H9 (cell line): Measurements from ENCODE around the gene HUS1B. TPM values are rescaled to one million over a fixed set of nuclear protein-coding genes. Genes with fewer than 3 reads are reported as not detected.

ENCODE experiments used
- DNase-seq: peaks from one replicate; pipeline ENCODE4 v3.0.0-alpha.2; 2017
- H2AFZ ChIP-seq: one replicate; pipeline ENCODE4 v1.6.1; 2013; ENCODE audit warnings: mild to moderate bottlenecking, low read length, control low read depth, moderate library complexity
- H2AK5ac ChIP-seq: 2 replicates; pipeline ENCODE4 v1.6.1; 2013; ENCODE audit warnings: low read length, control low read depth, mixed read lengths; ENCODE audit not compliant: insufficient read length
- H2BK120ac ChIP-seq: one replicate; pipeline ENCODE4 v1.6.1; 2013; ENCODE audit warnings: low read depth, mild to moderate bottlenecking, low read length, control low read depth, inconsistent platforms; ENCODE audit not compliant: poor library complexity, severe bottlenecking
- H2BK12ac ChIP-seq: 2 replicates; pipeline ENCODE4 v1.6.1; 2013; ENCODE audit warnings: low read length, control low read depth, mixed read lengths, low read depth; ENCODE audit not compliant: insufficient read length
- H2BK15ac ChIP-seq: 2 replicates; pipeline ENCODE4 v1.6.1; 2013; ENCODE audit warnings: low read depth, low read length, control low read depth
- H2BK20ac ChIP-seq: one replicate; pipeline ENCODE4 v1.6.1; 2013; ENCODE audit warnings: low read depth, mild to moderate bottlenecking, low read length, control low read depth, inconsistent platforms; ENCODE audit not compliant: poor library complexity, severe bottlenecking
- H2BK5ac ChIP-seq: 2 replicates; pipeline ENCODE4 v1.6.1; 2013; ENCODE audit warnings: low read length, control low read depth, mixed read lengths; ENCODE audit not compliant: insufficient read length
- H3K14ac ChIP-seq: 2 replicates; pipeline ENCODE4 v1.6.1; 2013; ENCODE audit warnings: low read length, control low read depth; ENCODE audit not compliant: insufficient read depth
- H3K18ac ChIP-seq: 2 replicates; pipeline ENCODE4 v1.6.1; 2013; ENCODE audit warnings: low read depth, mild to moderate bottlenecking, mixed read lengths, low read length, control low read depth; ENCODE audit not compliant: insufficient read length
- H3K23ac ChIP-seq: 2 replicates; pipeline ENCODE4 v1.6.1; 2013; ENCODE audit warnings: low read length, control low read depth, mixed read lengths, low read depth; ENCODE audit not compliant: insufficient read length
- H3K23me2 ChIP-seq: 2 replicates; pipeline ENCODE4 v1.6.1; 2013; ENCODE audit warnings: low read depth, mild to moderate bottlenecking, mixed read lengths, low read length, control low read depth; ENCODE audit not compliant: insufficient read length, poor library complexity, severe bottlenecking
- H3K27ac ChIP-seq: 2 replicates; pipeline ENCODE4 v1.5.1; 2013; ENCODE audit warnings: low read length, control low read depth, mixed read lengths, low read depth; ENCODE audit not compliant: insufficient read length
- H3K27me3 ChIP-seq: 2 replicates; pipeline ENCODE4 v1.6.1; 2013; ENCODE audit warnings: low read length, control low read depth, inconsistent platforms; ENCODE audit not compliant: insufficient read depth
- H3K4ac ChIP-seq: 2 replicates; pipeline ENCODE4 v1.6.1; 2013; ENCODE audit warnings: low read depth, mild to moderate bottlenecking, control low read depth, inconsistent platforms, low read length, moderate library complexity
- H3K4me1 ChIP-seq: 2 replicates; pipeline ENCODE4 v1.6.1; 2013; ENCODE audit warnings: low read length, control low read depth, inconsistent platforms; ENCODE audit not compliant: insufficient read depth
- H3K4me2 ChIP-seq: 2 replicates; pipeline ENCODE4 v1.6.1; 2013; ENCODE audit warnings: low read length, control low read depth, mixed read lengths; ENCODE audit not compliant: insufficient read length, insufficient read depth
- H3K56ac ChIP-seq: 2 replicates; pipeline ENCODE4 v1.6.1; 2013; ENCODE audit warnings: low read depth, mild to moderate bottlenecking, mixed read lengths, low read length, control low read depth; ENCODE audit not compliant: insufficient read length
- H3K79me1 ChIP-seq: 2 replicates; pipeline ENCODE4 v1.6.1; 2013; ENCODE audit warnings: low read depth, mild to moderate bottlenecking, moderate library complexity, low read length, control low read depth, inconsistent platforms; ENCODE audit not compliant: insufficient read depth, poor library complexity, severe bottlenecking
- H3K79me2 ChIP-seq: 2 replicates; pipeline ENCODE4 v1.6.1; 2013; ENCODE audit warnings: low read length, control low read depth, inconsistent platforms; ENCODE audit not compliant: insufficient read depth
- H3K9ac ChIP-seq: 2 replicates; pipeline ENCODE4 v1.6.1; 2013; ENCODE audit warnings: low read length, control low read depth, mixed read lengths; ENCODE audit not compliant: insufficient read length; ENCODE audit errors: extremely low read depth
- H3K9me3 ChIP-seq: one replicate; pipeline ENCODE4 v1.6.1; 2013; ENCODE audit warnings: low read depth, low read length, inconsistent platforms; ENCODE audit not compliant: control insufficient read depth
- H3T11ph ChIP-seq: one replicate; pipeline ENCODE4 v1.6.1; 2013; ENCODE audit warnings: mild to moderate bottlenecking, low read length, control low read depth, inconsistent platforms
- H4K20me1 ChIP-seq: one replicate; pipeline ENCODE4 v1.6.1; 2013; ENCODE audit not compliant: control insufficient read depth, insufficient read length, insufficient read depth
- H4K5ac ChIP-seq: 2 replicates; pipeline ENCODE4 v1.6.1; 2013; ENCODE audit warnings: low read depth, mild to moderate bottlenecking, mixed read lengths, low read length, control low read depth; ENCODE audit not compliant: insufficient read length
- H4K8ac ChIP-seq: replicated peaks from 2 replicates; pipeline ENCODE4 v1.6.1; 2013; ENCODE audit warnings: low read length, control low read depth, mixed read lengths, low read depth; ENCODE audit not compliant: insufficient read length
- H4K91ac ChIP-seq: 2 replicates; pipeline ENCODE4 v1.6.1; 2013; ENCODE audit warnings: low read depth, mild to moderate bottlenecking, moderate library complexity, mixed read lengths, low read length, control low read depth; ENCODE audit not compliant: insufficient read length
- H3K27ac Mint-ChIP-seq, 3 experiments: 2 replicates in 2 of 3; 3 replicates in 1 of 3; pipeline ENCODE4 v1.8.0; 2020 to 2021; ENCODE audit warnings: mixed read lengths in 3 of 3, mild to moderate bottlenecking in 1 of 3, moderate library complexity in 1 of 3
- H3K27me3 Mint-ChIP-seq: 2 replicates; pipeline ENCODE4 v1.8.0; 2021; ENCODE audit warnings: low read depth, mild to moderate bottlenecking, moderate library complexity, mixed read lengths
- H3K36me3 Mint-ChIP-seq, 3 experiments: 2 replicates in 2 of 3; 3 replicates in 1 of 3; pipeline ENCODE4 v1.8.0; 2020 to 2021; ENCODE audit warnings: low read depth in 3 of 3, mixed read lengths in 3 of 3; ENCODE audit not compliant: insufficient read depth in 1 of 3
- H3K4me1 Mint-ChIP-seq, 2 experiments: 2 replicates each; pipeline ENCODE4 v1.8.0; 2020; ENCODE audit warnings: mixed read lengths in 2 of 2
- H3K4me3 Mint-ChIP-seq, 2 experiments: 2 replicates in 1 of 2; 3 replicates in 1 of 2; pipeline ENCODE4 v1.8.0; 2020 to 2021; ENCODE audit warnings: mild to moderate bottlenecking in 2 of 2, mixed read lengths in 2 of 2, moderate library complexity in 1 of 2
- H3K9me3 Mint-ChIP-seq, 2 experiments: 2 replicates in 1 of 2; 3 replicates in 1 of 2; pipeline ENCODE4 v1.8.0; 2020; ENCODE audit warnings: mild to moderate bottlenecking in 2 of 2, mixed read lengths in 2 of 2, moderate library complexity in 1 of 2
- WGBS: extraction: QIAGEN DNeasy Blood & Tissue Kit; methylation state at CpG from one replicate; pipeline ENCODE4 v1.1.7; 2013; ENCODE audit warnings: missing lambda C conversion rate, low lambda C conversion rate, mixed read lengths; ENCODE audit not compliant: insufficient read length; ENCODE audit errors: extremely low coverage; 5-methylcytosine and 5-hydroxymethylcytosine counted together
- total RNA-seq: library from RNA; stranded (reverse); gene quantifications from 2 replicates; pipeline ENCODE4 v1.2.1, GENCODE V29; 2021
- TF ChIP-seq, protein P1 (sequence below): fragments of 200-600 bp; sonication (generic); conservative IDR thresholded peaks from 3 replicates; pipeline ENCODE4 v1.8.0; 2021; ENCODE audit warnings: antibody characterized with exemption, mild to moderate bottlenecking

The HUS1B gene
- total RNA-seq, 1 experiment from 2014 or later: 0.96 TPM

DNA sequence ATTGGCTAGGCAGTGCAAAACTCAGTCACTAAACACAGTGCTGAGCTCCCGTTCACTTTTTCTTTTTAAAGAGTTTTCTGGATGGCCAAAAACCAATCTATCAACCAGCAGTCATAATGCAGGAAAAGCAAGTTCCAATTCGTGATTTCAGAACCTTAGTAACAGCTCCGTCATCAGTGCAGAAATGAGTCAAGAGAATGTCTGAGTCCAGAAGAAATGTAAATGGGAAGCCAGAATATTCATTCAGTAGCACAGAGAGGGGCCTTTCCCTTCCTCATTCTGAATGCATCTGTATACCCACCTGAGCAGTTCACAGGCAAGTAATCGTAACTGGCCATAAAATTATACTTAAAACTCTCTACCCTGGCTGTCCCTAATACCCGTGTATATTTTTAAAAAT, 20.4 kb downstream of the HUS1B start:
- Histone ChIP-seq H4K20me1 (no peaks in the 10 kb centered on the region), H3K27me3 (no peaks in the 10 kb centered on the region), H4K8ac (no peak overlapping the region), H2BK15ac (no peak overlapping the region), H3K14ac (no peak overlapping the region), H3K79me2 (no peaks in the 10 kb centered on the region; the same call in 1 of the 2 replicates), H3K27ac (no peak overlapping the region), H2BK20ac (no peak overlapping the region), H3K18ac (no peak overlapping the region), H4K5ac (no peak overlapping the region), H3K9me3 (no peaks in the 10 kb centered on the region), H2AK5ac (no peak overlapping the region), H3T11ph (no peak overlapping the region), H2AFZ (no peak overlapping the region), H3K4ac (no peak overlapping the region), H3K23ac (no peak overlapping the region), H2BK5ac (no peak overlapping the region), H4K91ac (no peak overlapping the region), H3K56ac (no peak overlapping the region), H3K4me1 (peaks cover 4% of the 10 kb centered on the region; the same call in 1 of the 2 replicates), H2BK120ac (no peak overlapping the region), H3K23me2 (no peaks in the 10 kb centered on the region), H2BK12ac (no peak overlapping the region), H3K79me1 (no peaks in the 10 kb centered on the region), H3K4me2 (no peak overlapping the region), H3K9ac (no peak overlapping the region)
- no peak for DNase-seq
- peaks cover under 1 to 5% of the 10 kb centered on the region in 2 experiments; a peak in 4 of 5 replicates for H3K9me3 Mint-ChIP-seq
- TF ChIP-seq, protein P1, sequence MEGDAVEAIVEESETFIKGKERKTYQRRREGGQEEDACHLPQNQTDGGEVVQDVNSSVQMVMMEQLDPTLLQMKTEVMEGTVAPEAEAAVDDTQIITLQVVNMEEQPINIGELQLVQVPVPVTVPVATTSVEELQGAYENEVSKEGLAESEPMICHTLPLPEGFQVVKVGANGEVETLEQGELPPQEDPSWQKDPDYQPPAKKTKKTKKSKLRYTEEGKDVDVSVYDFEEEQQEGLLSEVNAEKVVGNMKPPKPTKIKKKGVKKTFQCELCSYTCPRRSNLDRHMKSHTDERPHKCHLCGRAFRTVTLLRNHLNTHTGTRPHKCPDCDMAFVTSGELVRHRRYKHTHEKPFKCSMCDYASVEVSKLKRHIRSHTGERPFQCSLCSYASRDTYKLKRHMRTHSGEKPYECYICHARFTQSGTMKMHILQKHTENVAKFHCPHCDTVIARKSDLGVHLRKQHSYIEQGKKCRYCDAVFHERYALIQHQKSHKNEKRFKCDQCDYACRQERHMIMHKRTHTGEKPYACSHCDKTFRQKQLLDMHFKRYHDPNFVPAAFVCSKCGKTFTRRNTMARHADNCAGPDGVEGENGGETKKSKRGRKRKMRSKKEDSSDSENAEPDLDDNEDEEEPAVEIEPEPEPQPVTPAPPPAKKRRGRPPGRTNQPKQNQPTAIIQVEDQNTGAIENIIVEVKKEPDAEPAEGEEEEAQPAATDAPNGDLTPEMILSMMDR: no peak
- WGBS: no CpG with 5 or more reads among the region's 5 CpGs
- no peaks in the 10 kb centered on the region; the same call in 1 of the 2 replicates for H3K27me3 Mint-ChIP-seq
- no peak overlapping the region; a peak in 1 of 7 replicates for H3K27ac Mint-ChIP-seq
- no peak overlapping the region for H3K4me3 Mint-ChIP-seq
- H3K36me3 Mint-ChIP-seq: peaks cover 2 to 32% (median 12%) of the 10 kb centered on the region in 3 experiments; a peak in 6 of 7 replicates
- peaks cover 21 to 26% of the 10 kb centered on the region in 2 experiments for H3K4me1 Mint-ChIP-seq
